Suppressor macrophage treated with lipopolysaccharide for 1 hour (primary cell): ENCODE measurements around the gene ELAC1.

Experiments
- DNase-seq, 3 donors: peaks; one replicate each; pipeline ENCODE4 v3.0.0-alpha.2; 2020 to 2022

Gene ELAC1

GRCh38 chr18:51021226-51021965 is 53.6 kb downstream of the ELAC1 start:
- no peak for DNase-seq

GRCh38 chr18:51025512-51025911 is 57.7 kb downstream of the ELAC1 start:
- DNase-seq = no peak

DNA sequence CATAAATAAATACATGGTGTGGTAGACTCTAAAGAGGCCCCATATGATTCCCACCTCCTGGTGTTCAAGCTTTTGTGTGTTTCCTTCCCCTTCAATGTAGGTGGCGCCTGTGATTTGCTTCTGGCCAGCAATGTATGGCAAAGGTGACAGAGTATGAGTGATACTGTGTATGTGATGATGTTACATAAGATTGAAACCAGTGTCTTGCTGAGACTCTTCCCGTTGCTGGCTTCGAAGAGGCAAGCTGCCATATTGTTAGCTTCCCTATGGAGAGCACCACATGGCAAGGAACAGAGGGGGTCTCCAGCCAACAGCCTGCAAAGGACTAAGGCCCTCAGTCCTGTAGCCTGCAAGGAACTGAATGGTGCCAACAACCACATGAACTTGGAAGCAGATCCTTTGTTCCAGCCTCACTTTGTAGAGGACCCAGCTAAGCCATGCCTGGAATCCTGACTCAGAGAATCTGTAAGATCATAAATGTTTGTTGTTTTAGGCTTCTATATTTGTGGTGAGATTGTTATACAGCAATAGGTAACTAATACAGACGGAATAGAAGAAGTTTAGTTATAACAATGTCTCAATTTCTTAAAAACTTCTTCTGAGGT is 60.5 kb downstream of the ELAC1 start:
- peak; percentile 41 to 54 (median 52) for DNase-seq

- DNase-seq = peak in 1 of 3 donors; percentile 42
Observed at GRCh38 chr18:51029378-51029693, 61.5 kb downstream of the ELAC1 start.

- DNase-seq = peak; percentile 98 to 99 (median 99)
Observed at GRCh38 chr18:51029694-51030536, 62.1 kb downstream of the ELAC1 start, which contains the start of gene SMAD4. SMAD4 (plus strand) TSS chr18:51030213; CDS start chr18:51047047, 16,834 bp downstream.

DNA sequence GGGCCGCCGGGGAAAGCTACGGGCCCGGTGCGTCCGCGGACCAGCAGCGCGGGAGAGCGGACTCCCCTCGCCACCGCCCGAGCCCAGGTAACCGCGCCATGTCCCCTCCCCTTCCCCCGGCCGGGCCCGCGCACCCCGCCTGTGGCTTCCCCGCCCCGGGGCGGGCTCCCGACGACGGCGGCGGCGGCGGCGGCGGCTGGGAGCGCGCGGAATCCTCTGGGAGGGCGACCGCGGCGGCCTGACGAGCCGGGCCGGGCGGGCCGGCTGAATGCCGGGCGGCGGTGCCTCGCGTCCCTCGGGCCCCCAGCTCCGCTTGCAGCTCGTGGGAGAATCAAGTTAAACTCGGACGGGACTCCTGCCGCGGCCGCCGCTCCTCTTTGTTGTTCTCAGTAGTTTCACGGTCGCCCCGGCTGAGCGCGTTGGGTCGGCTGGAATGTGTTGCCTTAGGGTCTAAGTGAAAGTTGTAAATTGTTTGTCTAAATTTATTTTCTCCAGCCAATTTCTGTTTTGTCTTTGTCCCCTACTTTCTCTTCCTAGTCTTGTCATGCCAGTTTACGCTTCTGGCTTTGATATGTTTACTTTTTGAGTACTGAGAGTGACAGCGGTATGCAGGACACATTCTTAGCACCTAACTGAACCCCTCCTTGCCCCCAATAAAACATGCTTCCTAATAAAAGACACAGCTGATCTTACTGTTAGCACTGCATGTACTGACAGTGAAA is 62.9 kb downstream of the ELAC1 start:
- DNase-seq = peak; percentile 72 to 93 (median 84)

DNA sequence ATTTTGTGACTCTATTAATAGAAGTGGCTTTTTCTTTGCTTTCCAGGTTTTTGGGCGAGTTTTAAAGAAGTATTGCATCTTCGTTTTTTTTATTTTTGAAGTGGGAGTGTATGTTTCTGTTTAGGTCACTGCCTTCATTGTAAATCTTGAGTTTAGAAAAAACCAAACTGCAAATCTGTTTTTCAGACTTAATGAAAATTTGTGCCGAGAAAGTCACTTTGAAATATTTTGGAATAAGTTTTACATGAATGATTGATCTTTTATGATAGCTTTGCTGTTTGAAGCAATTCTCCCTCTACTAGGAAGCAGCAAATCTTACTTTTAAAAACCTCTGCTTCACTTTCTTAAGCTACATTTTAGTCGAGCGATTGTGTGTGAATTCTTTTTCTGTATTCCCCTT is 64.4 kb downstream of the ELAC1 start:
- no peak for DNase-seq

DNA sequence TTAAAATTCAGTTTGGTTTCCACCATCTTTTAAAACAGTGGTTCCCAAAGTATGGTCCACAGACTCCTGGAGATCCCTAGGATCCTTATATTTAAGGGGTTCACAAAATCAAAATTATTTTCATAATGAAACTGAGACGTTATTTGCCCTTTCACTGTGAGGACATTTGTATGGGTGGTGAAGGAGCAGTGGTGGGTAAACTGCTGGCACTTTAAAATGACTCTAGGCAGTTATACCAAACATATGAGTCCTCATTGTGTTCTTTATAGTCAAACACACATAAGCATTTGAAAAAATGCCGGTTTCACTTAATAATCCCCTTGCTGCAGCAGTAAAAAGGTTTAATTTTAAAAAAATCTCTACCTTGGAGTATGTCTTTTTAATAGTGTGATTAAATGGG is 69.4 kb downstream of the ELAC1 start:
- DNase-seq = no peak
